Measurements from ENCODE around the gene CES2. TPM values are rescaled to one million over a fixed set of nuclear protein-coding genes. Genes with fewer than 3 reads are reported as not detected.
"Not testable (repeated sequence)": the region's sequence is repeated elsewhere in the genome, so short reads cannot be mapped to it uniquely, and the experiment has no call there.

The CES2 gene, protein sequence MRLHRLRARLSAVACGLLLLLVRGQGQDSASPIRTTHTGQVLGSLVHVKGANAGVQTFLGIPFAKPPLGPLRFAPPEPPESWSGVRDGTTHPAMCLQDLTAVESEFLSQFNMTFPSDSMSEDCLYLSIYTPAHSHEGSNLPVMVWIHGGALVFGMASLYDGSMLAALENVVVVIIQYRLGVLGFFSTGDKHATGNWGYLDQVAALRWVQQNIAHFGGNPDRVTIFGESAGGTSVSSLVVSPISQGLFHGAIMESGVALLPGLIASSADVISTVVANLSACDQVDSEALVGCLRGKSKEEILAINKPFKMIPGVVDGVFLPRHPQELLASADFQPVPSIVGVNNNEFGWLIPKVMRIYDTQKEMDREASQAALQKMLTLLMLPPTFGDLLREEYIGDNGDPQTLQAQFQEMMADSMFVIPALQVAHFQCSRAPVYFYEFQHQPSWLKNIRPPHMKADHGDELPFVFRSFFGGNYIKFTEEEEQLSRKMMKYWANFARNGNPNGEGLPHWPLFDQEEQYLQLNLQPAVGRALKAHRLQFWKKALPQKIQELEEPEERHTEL
- 10 to 100 TPM; 31.2 to 31.5 TPM for total RNA-seq

DNA sequence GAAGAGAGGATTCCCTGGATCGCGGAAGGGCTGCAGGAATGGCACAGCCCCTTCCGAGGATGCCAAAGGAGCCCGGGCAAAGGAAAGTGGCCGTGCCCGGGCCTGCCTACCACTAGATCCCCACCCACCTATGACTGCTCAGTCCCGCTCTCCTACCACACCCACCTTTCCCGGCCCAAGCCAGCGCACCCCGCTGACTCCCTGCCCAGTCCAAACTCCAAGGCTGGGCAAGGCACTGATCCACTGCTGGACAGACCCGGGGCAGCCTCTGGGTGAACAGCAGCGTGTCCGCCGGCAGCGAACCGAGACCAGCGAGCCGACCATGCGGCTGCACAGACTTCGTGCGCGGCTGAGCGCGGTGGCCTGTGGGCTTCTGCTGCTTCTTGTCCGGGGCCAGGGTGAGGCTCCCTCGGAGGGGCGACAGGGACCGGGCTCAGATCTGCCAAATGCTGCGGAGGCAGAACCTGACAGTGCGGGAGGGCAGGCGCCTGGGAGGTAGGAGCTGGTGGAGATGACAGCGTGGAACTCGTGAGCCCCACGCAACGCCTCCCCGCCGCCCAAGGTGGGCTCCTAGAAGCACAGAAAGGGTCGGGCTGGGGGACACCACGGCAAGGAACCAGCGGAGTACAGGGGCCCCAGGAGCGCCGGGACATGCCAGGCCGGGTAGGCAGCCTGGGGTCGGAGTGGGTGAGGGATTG, at the start of gene CES2:
TSS of gene CES2 (plus strand) at position 203 of the 698 bp plus-strand sequence. CDS start at position 323, 120 bp downstream.
- H3K36me3 Mint-ChIP-seq (ENCODE audit: low read depth), result peaks cover 70% of the 10 kb centered on the region
- H3K4me1 Mint-ChIP-seq, result peaks cover 27% of the 10 kb centered on the region
- H3K9me3 Mint-ChIP-seq, result no peaks in the 10 kb centered on the region
- H3K27me3 Mint-ChIP-seq, result no peaks in the 10 kb centered on the region
- ATAC-seq (replicated peaks), result no peak
- peak within 1 kb of the TSS; percentile 98 for H3K27ac Mint-ChIP-seq
- H3K4me3 Mint-ChIP-seq, result peak within 1 kb of the TSS; percentile 98

DNA sequence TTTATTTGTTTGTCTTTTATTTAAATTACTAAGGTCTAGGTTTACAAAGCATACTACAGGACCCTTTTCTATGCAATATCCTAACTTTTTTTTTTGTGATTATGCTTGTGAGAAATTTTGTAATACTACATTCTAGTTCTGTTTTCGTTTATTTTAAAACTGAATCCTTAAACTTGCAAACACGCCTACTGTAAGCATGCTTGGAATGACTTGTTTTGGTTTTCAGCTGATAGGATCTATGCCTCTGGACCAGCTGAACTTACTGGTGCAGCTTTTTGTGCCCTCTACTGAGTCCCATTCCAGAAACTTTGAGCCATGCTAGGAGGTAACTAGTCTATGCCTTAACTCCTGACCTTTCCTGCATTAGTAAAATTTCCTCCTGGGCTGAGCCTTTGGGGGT, 49.0 kb upstream of the CES2 start:
- peak overlapping the region; percentile 39 for H3K4me3 Mint-ChIP-seq
- H3K27ac Mint-ChIP-seq, result no peak overlapping the region
- H3K36me3 Mint-ChIP-seq (ENCODE audit: low read depth), result peaks cover 94% of the 10 kb centered on the region
- ATAC-seq (replicated peaks), result no peak
- H3K9me3 Mint-ChIP-seq, result no peaks in the 10 kb centered on the region
- H3K27me3 Mint-ChIP-seq, result no peaks in the 10 kb centered on the region
- peaks cover 21% of the 10 kb centered on the region for H3K4me1 Mint-ChIP-seq

DNA sequence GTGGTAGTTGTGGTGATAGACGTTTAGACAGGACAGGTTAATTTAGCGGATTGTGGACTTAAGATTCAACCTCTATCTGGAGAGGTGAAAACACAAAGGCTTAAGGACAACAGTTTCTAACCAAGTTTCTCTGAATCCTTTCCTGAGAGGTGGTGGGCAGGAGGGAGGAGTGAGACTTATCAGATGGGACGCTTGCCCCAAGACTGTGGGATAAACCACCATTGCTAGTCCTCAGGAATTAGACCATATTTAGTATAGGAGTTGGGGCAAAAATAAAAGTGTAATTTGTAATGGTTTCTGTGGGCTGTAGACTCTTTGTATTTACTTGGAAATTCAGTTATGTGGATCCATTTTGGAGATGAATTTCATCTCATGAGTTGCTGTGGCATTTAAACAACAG, 48.4 kb upstream of the CES2 start:
- Mint-ChIP-seq H3K9me3 (no peaks in the 10 kb centered on the region), H3K27ac (no peak overlapping the region), H3K4me3 (peak overlapping the region; percentile 39), H3K36me3 (ENCODE audit: low read depth) (peaks cover 93% of the 10 kb centered on the region), H3K4me1 (peaks cover 21% of the 10 kb centered on the region), H3K27me3 (no peaks in the 10 kb centered on the region)
- ATAC-seq (replicated peaks), result no peak

DNA sequence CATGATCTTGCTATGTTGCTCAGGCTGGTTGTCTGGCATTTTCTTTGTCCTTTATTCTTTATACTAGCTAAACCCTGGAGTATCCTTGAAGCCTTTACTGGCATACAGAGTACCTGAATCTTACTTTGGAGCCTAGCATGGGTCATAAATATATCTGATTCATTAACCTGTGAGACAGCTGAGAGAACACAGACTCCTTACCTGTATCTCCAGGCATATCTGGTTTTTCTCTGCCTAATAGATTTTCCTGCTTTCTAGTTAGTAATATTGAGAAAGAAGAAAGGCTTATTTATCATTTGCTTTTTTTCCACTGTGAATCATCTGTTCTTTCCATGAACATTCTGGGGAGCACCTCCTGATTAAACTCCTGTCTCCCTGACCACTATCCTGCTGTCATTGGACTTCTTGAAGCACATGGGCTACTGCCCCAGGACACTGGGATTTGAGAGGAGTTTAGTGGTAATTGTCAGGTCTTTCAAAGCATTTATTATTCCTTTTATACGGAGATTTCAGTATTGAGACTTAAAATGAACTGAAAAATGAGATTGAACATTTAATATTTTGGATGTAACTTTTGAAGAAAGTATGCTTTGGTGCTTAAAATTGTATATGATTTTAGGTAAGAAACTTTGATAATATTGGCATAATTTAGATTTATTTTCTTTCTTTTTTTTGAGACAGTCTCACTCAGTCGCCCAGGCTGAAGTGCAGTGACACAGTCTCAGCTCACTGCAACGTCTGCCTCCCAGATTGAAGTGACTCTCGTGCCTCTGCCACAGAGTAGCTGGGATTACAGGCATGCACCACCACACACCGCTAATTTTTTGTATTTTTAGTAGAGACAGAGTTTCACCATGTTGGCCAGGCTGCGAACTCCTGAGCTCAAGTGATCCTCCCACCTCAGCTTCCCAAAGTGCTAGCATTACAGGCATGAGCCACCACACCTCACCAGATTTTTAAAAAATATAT, 46.4 kb upstream of the CES2 start:
- Mint-ChIP-seq H3K36me3 (ENCODE audit: low read depth) (peaks cover 85% of the 10 kb centered on the region), H3K27ac (peak overlapping the region; percentile 82), H3K4me3 (peak overlapping the region; percentile 51), H3K27me3 (no peaks in the 10 kb centered on the region), H3K9me3 (no peaks in the 10 kb centered on the region), H3K4me1 (peaks cover 26% of the 10 kb centered on the region)
- peak; percentile 60 for ATAC-seq (replicated peaks)

DNA sequence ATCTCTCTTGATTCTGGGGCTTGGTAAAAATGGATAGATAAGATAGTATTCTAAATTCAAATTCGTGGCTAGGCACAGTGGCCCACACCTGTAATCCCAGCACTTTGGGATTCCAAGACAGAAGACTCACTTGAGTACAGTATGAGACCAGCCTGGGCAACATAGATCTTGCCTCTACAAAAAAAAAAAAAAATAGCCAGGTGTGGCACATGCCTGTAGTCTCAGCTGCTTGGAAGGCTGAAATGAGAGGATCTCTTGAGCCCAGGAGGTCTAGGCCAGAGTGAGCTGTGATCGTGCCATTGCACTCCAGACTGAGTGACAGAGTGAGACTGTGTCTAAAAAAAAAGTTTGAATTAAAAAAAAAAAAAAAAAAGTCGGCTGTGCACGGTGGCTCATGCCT, 45.7 kb upstream of the CES2 start:
- Mint-ChIP-seq H3K4me3 (no peak overlapping the region), H3K27me3 (no peaks in the 10 kb centered on the region), H3K4me1 (peaks cover 26% of the 10 kb centered on the region), H3K9me3 (no peaks in the 10 kb centered on the region), H3K36me3 (ENCODE audit: low read depth) (peaks cover 78% of the 10 kb centered on the region), H3K27ac (no peak overlapping the region)
- ATAC-seq (replicated peaks), result no peak

DNA sequence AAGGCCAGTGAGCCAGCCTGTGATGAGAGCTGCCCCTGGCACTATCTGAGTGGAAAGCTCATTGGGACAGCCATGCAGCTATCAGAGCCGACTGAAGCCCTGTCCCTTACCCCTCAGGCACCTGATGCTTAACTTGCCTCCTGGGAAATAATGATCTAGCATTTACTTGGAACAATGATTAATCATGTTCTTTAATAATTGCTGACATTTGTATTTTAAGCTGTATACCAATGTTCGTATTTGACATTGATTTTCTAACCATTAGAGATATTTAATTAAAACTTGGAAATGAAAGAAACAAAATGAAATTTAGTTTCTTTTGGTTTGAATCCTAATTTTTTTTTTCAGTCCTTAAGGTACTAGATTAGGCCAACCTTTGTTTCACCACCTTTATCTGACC, 44.5 kb upstream of the CES2 start:
- Mint-ChIP-seq H3K4me3 (no peak overlapping the region), H3K36me3 (ENCODE audit: low read depth) (peaks cover 66% of the 10 kb centered on the region), H3K27ac (peak overlapping the region; percentile 43), H3K27me3 (no peaks in the 10 kb centered on the region), H3K4me1 (peaks cover 17% of the 10 kb centered on the region), H3K9me3 (no peaks in the 10 kb centered on the region)
- no peak for ATAC-seq (replicated peaks)

GRCh38 chr16:66891360-66891759, 44.0 kb upstream of the CES2 start:
- Mint-ChIP-seq H3K27ac (peak overlapping the region; percentile 43), H3K36me3 (ENCODE audit: low read depth) (peaks cover 61% of the 10 kb centered on the region), H3K4me3 (no peak overlapping the region), H3K4me1 (peaks cover 15% of the 10 kb centered on the region), H3K9me3 (no peaks in the 10 kb centered on the region), H3K27me3 (no peaks in the 10 kb centered on the region)
- no peak for ATAC-seq (replicated peaks)

DNA sequence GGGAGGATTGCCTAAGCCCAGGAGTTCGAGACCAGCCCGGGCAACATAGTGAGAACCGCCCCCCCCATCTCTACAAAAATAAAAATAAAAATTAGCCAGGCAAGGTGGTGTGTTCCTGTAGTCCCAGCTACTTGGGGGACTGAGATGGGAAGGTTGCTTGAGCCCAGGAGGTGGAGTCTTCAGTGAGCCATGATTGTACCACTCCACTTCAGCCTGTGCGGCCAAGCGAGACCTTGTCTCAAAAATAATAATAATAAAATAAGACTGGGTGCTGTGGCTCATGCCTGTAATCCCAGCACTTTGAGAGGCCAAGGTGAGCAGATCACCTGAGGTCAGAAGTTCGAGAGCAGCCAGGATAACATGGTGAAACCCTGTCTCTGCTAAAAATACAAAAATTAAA, 43.5 kb upstream of the CES2 start:
- no peaks in the 10 kb centered on the region for H3K27me3 Mint-ChIP-seq
- no peaks in the 10 kb centered on the region for H3K9me3 Mint-ChIP-seq
- H3K36me3 Mint-ChIP-seq (ENCODE audit: low read depth), result peaks cover 56% of the 10 kb centered on the region
- ATAC-seq (replicated peaks), result no peak
- H3K4me1 Mint-ChIP-seq, result peaks cover 15% of the 10 kb centered on the region
- H3K4me3 Mint-ChIP-seq, result no peak overlapping the region
- H3K27ac Mint-ChIP-seq, result no peak overlapping the region

DNA sequence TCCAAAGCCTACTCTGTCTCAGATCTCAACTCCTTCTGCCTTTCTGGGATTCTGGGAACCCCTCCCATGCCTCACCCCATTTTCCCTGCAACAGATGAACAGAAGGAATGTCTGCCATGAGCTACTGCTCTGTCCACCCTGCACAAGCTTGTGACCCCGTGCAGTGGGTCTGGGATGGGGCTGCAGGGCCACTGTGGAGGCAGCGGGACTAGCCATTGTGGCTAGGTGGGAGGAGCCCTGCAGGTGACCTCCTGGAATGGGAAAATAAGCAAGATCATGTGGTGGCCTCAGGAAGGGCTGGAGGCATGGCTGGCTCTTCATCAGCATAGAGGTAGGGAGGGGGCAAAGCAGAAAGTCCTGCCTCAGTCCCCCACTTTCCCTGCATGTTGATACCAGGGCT, 41.3 kb upstream of the CES2 start:
- Mint-ChIP-seq H3K4me3 (no peak overlapping the region), H3K27ac (no peak overlapping the region), H3K9me3 (no peaks in the 10 kb centered on the region), H3K36me3 (ENCODE audit: low read depth) (peaks cover 34% of the 10 kb centered on the region), H3K4me1 (peaks cover 4% of the 10 kb centered on the region), H3K27me3 (no peaks in the 10 kb centered on the region)
- no peak for ATAC-seq (replicated peaks)

DNA sequence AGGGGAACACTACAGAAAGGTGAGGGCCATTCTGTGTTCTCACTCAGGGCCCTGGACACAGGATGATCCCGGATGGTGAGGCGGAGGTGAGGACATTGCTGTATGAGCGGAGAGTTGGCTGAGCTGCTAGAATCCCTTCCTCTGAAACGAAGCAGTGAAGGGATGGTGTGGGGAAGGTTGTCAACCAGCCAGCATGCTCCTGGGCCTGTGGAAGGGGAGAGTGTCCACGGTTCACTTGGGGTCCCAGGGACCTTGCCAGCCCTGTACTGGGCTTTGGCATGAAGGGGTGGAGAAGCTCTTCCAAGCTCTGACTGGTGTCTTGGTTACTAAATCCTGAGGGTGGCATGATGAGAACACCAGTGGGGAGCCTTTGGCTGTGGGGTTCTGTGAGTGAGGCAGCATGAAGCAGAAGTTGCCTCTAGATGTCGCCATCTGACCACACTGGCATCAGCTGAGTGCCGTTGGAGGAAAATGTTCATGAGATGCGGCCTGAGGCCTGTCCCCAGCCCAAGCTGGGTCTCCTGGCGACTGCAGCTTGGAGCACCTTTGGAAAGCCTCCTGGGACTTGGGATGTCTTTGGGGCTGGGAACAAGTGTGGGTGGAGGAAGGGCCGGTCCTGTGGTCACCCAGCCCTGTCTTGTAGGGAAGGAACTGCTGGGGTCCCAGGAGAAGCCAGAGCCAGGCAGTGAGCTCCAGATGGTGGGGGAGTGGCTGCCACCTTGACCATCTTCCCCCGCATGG, 40.2 kb upstream of the CES2 start:
- peaks cover 4% of the 10 kb centered on the region for H3K4me1 Mint-ChIP-seq
- H3K27ac Mint-ChIP-seq, result no peak overlapping the region
- peak; percentile 94 for ATAC-seq (replicated peaks)
- peaks cover 23% of the 10 kb centered on the region for H3K36me3 Mint-ChIP-seq (ENCODE audit: low read depth)
- H3K9me3 Mint-ChIP-seq, result no peaks in the 10 kb centered on the region
- H3K27me3 Mint-ChIP-seq, result no peaks in the 10 kb centered on the region
- H3K4me3 Mint-ChIP-seq, result no peak overlapping the region

GRCh38 chr16:66895689-66895979, 39.7 kb upstream of the CES2 start:
- Mint-ChIP-seq H3K9me3 (no peaks in the 10 kb centered on the region), H3K36me3 (ENCODE audit: low read depth) (peaks cover 20% of the 10 kb centered on the region), H3K27me3 (no peaks in the 10 kb centered on the region), H3K4me1 (peaks cover 4% of the 10 kb centered on the region), H3K4me3 (no peak overlapping the region), H3K27ac (no peak overlapping the region)
- no peak for ATAC-seq (replicated peaks)

DNA sequence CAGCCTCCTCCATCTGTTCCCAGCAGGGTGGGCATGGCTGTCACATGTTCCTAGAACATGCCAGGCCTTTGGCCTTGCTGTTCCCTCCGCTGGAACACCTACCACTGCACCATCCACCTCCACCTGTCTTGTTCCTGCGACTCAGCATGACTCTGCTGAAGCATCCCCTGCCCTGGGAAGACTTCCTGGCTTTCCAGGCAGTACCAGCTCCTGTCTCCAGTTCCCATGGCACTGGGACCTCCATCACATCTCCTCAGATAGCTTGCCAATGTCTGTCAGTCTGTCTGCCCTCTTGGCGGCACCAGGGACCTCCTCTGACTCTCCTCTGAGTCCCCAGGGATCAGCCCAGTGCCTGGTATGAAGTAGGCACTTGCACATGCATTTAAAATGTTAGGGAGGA, 39.3 kb upstream of the CES2 start:
- Mint-ChIP-seq H3K9me3 (no peaks in the 10 kb centered on the region), H3K27ac (peak overlapping the region; percentile 51), H3K4me3 (no peak overlapping the region), H3K36me3 (ENCODE audit: low read depth) (peaks cover 16% of the 10 kb centered on the region), H3K4me1 (peaks cover 4% of the 10 kb centered on the region), H3K27me3 (no peaks in the 10 kb centered on the region)
- no peak for ATAC-seq (replicated peaks)

DNA sequence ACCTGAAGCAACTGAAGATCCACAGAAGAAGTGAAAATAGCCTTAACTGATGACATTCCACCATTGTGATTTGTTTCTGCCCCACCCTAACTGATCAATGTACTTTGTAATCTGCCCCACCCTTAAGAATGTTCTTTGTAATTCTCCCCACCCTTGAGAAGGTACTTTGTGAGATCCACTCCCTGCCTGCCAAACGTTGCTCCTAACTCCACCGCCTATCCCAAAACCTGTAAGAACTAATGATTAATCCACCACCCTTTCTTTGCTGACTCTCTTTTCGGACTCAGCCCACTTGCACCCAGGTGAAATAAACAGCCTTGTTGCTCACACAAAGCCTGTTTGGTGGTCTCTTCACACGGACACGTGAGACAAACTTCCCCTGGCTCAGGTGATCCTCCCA, 38.6 kb upstream of the CES2 start:
- not testable (repeated sequence) for H3K4me3 Mint-ChIP-seq; H3K27me3 Mint-ChIP-seq; H3K9me3 Mint-ChIP-seq; ATAC-seq (replicated peaks); H3K36me3 Mint-ChIP-seq (ENCODE audit: low read depth); H3K4me1 Mint-ChIP-seq
- H3K27ac Mint-ChIP-seq, result peak overlapping the region; percentile 51

DNA sequence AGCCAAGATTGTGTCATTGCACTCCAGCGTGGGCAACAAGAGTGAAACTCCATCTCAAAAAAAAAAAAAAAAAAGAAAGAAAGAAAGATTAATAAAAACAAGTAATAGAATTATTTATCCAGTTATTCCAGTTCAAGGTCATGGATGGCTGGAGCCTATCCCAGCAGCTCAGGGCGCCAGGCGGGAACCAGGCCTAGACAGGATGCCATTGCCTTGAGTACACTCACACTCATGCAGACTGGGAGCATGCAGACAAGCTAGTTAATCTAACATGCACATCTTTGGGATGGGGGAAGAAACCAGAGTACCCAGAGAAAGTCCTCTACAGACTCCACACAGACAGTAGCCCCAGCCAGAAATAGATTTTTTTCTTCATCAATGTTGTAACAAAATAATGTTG, 37.1 kb upstream of the CES2 start:
- no peaks in the 10 kb centered on the region for H3K4me1 Mint-ChIP-seq
- ATAC-seq (replicated peaks), result no peak
- no peak overlapping the region for H3K4me3 Mint-ChIP-seq
- H3K36me3 Mint-ChIP-seq (ENCODE audit: low read depth), result peaks cover under 1% of the 10 kb centered on the region
- H3K27ac Mint-ChIP-seq, result no peak overlapping the region
- no peaks in the 10 kb centered on the region for H3K27me3 Mint-ChIP-seq
- no peaks in the 10 kb centered on the region for H3K9me3 Mint-ChIP-seq
